Esophagus squamous epithelium (tissue), 4 donors: Measurements from ENCODE around the gene LSMEM2.

Experiments used
- POLR2A ChIP-seq, 4 donors: fragments of 450-650 bp; IDR thresholded peaks; one replicate each; pipeline ENCODE4 v1.6.1; 2017; ENCODE audit warnings: antibody characterized with exemption in 4 of 4, mild to moderate bottlenecking in 4 of 4, moderate library complexity in 3 of 4
- TF ChIP-seq, protein P1 (sequence below), 6 experiments: fragments of 450-650 bp in 4 of 6; fragments of 200-600 bp in 2 of 6; sonication (generic) in 2 of 6; IDR thresholded peaks; one replicate each; pipeline ENCODE4 v1.5.1; 2016 to 2019; ENCODE audit warnings: antibody characterized with exemption in 6 of 6, mild to moderate bottlenecking in 4 of 6, moderate library complexity in 4 of 6

DNA sequence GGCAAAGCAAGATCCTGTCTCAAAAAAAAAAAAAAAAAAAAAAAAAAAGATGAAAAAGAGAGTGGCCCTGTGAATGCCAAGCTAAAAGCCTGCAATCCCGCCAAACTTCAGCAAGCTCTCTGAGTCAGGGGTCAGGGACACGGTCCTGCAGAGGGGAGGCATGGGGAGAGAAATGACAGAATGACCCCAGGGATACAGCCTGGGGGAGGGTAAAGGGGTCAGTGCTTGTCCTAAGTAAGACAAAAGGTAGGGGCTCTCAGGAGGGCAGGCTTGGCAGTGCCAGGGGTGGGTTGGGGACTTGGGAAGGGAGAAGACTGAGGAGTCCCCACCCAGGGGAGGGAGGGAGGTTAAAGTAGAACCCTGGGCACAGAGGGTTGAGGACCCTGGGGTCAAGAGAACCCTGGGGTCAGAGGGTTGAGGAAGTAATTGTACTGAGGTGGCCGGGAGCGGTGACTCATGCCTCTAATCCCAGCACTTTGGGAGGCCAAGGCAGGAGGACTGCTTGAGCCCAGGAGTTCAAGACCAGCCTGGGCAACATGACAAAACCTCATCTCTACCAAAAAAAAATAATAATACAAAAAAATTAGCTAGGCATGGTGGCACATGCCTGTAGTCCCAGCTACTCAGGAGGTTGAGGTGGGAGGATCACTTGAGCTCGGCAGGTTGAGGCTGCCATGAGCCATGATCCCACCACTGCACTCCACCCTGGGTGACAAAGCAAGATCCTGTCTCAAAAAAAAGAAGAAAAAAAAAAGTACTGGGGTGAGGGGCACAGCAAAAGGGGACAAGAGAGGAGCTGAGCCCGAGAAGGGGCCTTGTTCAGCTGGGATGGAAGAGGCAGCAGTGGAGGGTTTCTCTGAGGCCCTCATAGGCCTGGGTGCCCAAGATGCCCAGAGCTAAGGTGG, 15.2 kb upstream of the LSMEM2 start:
- TF ChIP-seq, protein P1, sequence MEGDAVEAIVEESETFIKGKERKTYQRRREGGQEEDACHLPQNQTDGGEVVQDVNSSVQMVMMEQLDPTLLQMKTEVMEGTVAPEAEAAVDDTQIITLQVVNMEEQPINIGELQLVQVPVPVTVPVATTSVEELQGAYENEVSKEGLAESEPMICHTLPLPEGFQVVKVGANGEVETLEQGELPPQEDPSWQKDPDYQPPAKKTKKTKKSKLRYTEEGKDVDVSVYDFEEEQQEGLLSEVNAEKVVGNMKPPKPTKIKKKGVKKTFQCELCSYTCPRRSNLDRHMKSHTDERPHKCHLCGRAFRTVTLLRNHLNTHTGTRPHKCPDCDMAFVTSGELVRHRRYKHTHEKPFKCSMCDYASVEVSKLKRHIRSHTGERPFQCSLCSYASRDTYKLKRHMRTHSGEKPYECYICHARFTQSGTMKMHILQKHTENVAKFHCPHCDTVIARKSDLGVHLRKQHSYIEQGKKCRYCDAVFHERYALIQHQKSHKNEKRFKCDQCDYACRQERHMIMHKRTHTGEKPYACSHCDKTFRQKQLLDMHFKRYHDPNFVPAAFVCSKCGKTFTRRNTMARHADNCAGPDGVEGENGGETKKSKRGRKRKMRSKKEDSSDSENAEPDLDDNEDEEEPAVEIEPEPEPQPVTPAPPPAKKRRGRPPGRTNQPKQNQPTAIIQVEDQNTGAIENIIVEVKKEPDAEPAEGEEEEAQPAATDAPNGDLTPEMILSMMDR (IDR thresholded peaks at IDR 0.05), result no peak
- no peak for TF ChIP-seq POLR2A (IDR thresholded peaks at IDR 0.05)
